ENCODE data around the gene IFIT1. TPM values are rescaled to one million over a fixed set of nuclear protein-coding genes. Genes with fewer than 3 reads are reported as not detected.
A peak's percentile ranks its signal among the peaks of the same experiment; 100 is the strongest.

Gene IFIT1
- polyA plus RNA-seq, 1 donor (not counting 4 experiments of a cell fraction or from before 2014, with no cell fraction given): 140 TPM

- Histone ChIP-seq H3K4me3 (ENCODE audit: control insufficient read depth in 2 of 3, extremely low read depth in 1 of 3, insufficient read depth in 2 of 3, low read depth in 1 of 3, low read length in 3 of 3) (peak overlapping the region in 2 of 3 experiments; percentile 83 to 92), H3K27me3 (ENCODE audit: control insufficient read depth, extremely low read depth, insufficient read depth, low read length) (no peaks in the 10 kb centered on the region), H3K27ac (ENCODE audit: control insufficient read depth, insufficient read depth, low read length) (peak overlapping the region; percentile 82), H3K36me3 (ENCODE audit: control insufficient read depth in 2 of 2, extremely low read depth in 1 of 2, insufficient read depth in 2 of 2, low read length in 2 of 2) (peaks cover 2 to 4% of the 10 kb centered on the region in 2 experiments), H3K79me2 (ENCODE audit: control insufficient read depth, insufficient read depth, low read length) (peaks cover 24% of the 10 kb centered on the region), H4K20me1 (ENCODE audit: control insufficient read depth, extremely low read depth, insufficient read depth, low read length) (no peaks in the 10 kb centered on the region), H3K4me2 (ENCODE audit: control insufficient read depth, extremely low read depth, insufficient read depth, low read depth, low read length) (peak overlapping the region; percentile 92), H3K9me1 (ENCODE audit: control insufficient read depth, extremely low read depth, insufficient read depth, low read length) (no peaks in the 10 kb centered on the region), H3K4me1 (ENCODE audit: control insufficient read depth, extremely low read depth, insufficient read depth, low read length) (peaks cover 8% of the 10 kb centered on the region), H2AFZ (ENCODE audit: control insufficient read depth, low read length) (no peak overlapping the region), H3K9me3 (ENCODE audit: control insufficient read depth, low read depth, low read length) (no peaks in the 10 kb centered on the region), H3K9ac (ENCODE audit: control insufficient read depth, extremely low read depth, insufficient read depth, low read length) (no peak overlapping the region)
- dilution Hi-C loops (cut with MboI; ENCODE audit: extremely low pct_ligation_motif_present, low sequenced_read_pairs): no loop called here
- TF ChIP-seq CTCF (optimal IDR thresholded peaks at IDR 0.05 in 1 of 3, IDR thresholded peaks at IDR 0.05 in 1 of 3, conservative IDR thresholded peaks at IDR 0.05 in 1 of 3; ENCODE audit: extremely low read depth in 1 of 3, insufficient read depth in 2 of 3, low read length in 3 of 3) (no peak), EZH2 (IDR thresholded peaks at IDR 0.05; ENCODE audit: low read length) (no peak)
- FAIRE-seq: no peak
- DNase-seq (ENCODE audit: low read depth, low spot score): no peak
These were observed 21.0 kb downstream of the IFIT1 start for GRCh38 chr10:89413398-89413912.

GRCh38 chr10:89414146-89414878 lies 21.9 kb downstream of the IFIT1 start, which contains the start of gene IFIT5:
IFIT5 (plus strand) TSS chr10:89414568; CDS start chr10:89414799, 231 bp downstream.
- Histone ChIP-seq H3K4me2 (ENCODE audit: control insufficient read depth, extremely low read depth, insufficient read depth, low read depth, low read length) (peak within 1 kb of the TSS; percentile 92), H3K4me3 (ENCODE audit: control insufficient read depth in 2 of 3, extremely low read depth in 1 of 3, insufficient read depth in 2 of 3, low read depth in 1 of 3, low read length in 3 of 3) (peak within 1 kb of the TSS; percentile 63 to 92 (median 83)), H3K9me1 (ENCODE audit: control insufficient read depth, extremely low read depth, insufficient read depth, low read length) (no peaks in the 10 kb centered on the region), H4K20me1 (ENCODE audit: control insufficient read depth, extremely low read depth, insufficient read depth, low read length) (no peaks in the 10 kb centered on the region), H3K36me3 (ENCODE audit: control insufficient read depth in 2 of 2, extremely low read depth in 1 of 2, insufficient read depth in 2 of 2, low read length in 2 of 2) (peaks cover 2 to 4% of the 10 kb centered on the region in 2 experiments), H3K9ac (ENCODE audit: control insufficient read depth, extremely low read depth, insufficient read depth, low read length) (peak within 1 kb of the TSS; percentile 79), H3K79me2 (ENCODE audit: control insufficient read depth, insufficient read depth, low read length) (peaks cover 24% of the 10 kb centered on the region), H3K9me3 (ENCODE audit: control insufficient read depth, low read depth, low read length) (no peaks in the 10 kb centered on the region), H3K27ac (ENCODE audit: control insufficient read depth, insufficient read depth, low read length) (peak within 1 kb of the TSS; percentile 82), H3K4me1 (ENCODE audit: control insufficient read depth, extremely low read depth, insufficient read depth, low read length) (peaks cover 8% of the 10 kb centered on the region), H2AFZ (ENCODE audit: control insufficient read depth, low read length) (peak within 1 kb of the TSS; percentile 93), H3K27me3 (ENCODE audit: control insufficient read depth, extremely low read depth, insufficient read depth, low read length) (no peaks in the 10 kb centered on the region)
- TF ChIP-seq CTCF (optimal IDR thresholded peaks at IDR 0.05 in 1 of 3, IDR thresholded peaks at IDR 0.05 in 1 of 3, conservative IDR thresholded peaks at IDR 0.05 in 1 of 3; ENCODE audit: extremely low read depth in 1 of 3, insufficient read depth in 2 of 3, low read length in 3 of 3) (peak in 1 of 3 experiments; percentile 12), EZH2 (IDR thresholded peaks at IDR 0.05; ENCODE audit: low read length) (no peak)
- FAIRE-seq (peak; percentile 20), DNase-seq (ENCODE audit: low read depth, low spot score) (no peak)
- dilution Hi-C loops (cut with MboI; ENCODE audit: extremely low pct_ligation_motif_present, low sequenced_read_pairs): no loop called here
